SK-N-SH (cell line): ENCODE results near the gene DGKE. TPM values are rescaled to one million over a fixed set of nuclear protein-coding genes. Genes with fewer than 3 reads are reported as not detected.

Experiments
- CTCF ChIA-PET: fragments of 300-600, 350-600 bp; formaldehyde crosslinking; extraction: SDS; loops from one replicate; lab custom pipeline; 2021; lab: Yijun Ruan, JAX
- POLR2A ChIA-PET: fragments of 350-600 bp; sonication (Branson Sonifier 250); formaldehyde crosslinking; extraction: SDS; loops from one replicate; lab custom pipeline; 2020; ENCODE audit warnings: antibody characterized with exemption, inconsistent platforms; lab: Yijun Ruan, JAX
- DNase-seq: peaks from one replicate; pipeline ENCODE4 v3.0.0; 2012
- H2AFZ ChIP-seq: fragments of 200-600 bp; sonication (generic); 2 replicates; pipeline ENCODE4 v1.8.1; 2016; ENCODE audit warnings: antibody characterized with exemption, mild to moderate bottlenecking, low read depth
- H3F3A ChIP-seq: fragments of 200-600 bp; sonication (generic); replicated peaks from 2 replicates; pipeline ENCODE3; 2016; ENCODE audit warnings: antibody characterized with exemption, mild to moderate bottlenecking; ENCODE audit not compliant: insufficient read depth
- H3K27ac ChIP-seq, 2 experiments: fragments of 200-500 bp in 1 of 2; fragments of 200-600 bp in 1 of 2; sonication (Bioruptor generic) in 1 of 2; sonication (generic), shearing (Covaris generic) in 1 of 2; 2 replicates each; pipeline versions ENCODE4 v1.5.1 to v1.6.1; 2014 to 2016; ENCODE audit warnings: low read depth in 2 of 2, inconsistent platforms in 1 of 2, low read length in 1 of 2, mild to moderate bottlenecking in 1 of 2, mixed read lengths in 1 of 2
- H3K27me3 ChIP-seq: fragments of 200-600 bp; sonication (generic), shearing (Covaris generic); 2 replicates; pipeline ENCODE4 v1.6.1; 2016; ENCODE audit warnings: mixed run types; ENCODE audit not compliant: insufficient read depth
- H3K36me3 ChIP-seq, 2 experiments: fragments of 200-500 bp in 1 of 2; fragments of 200-600 bp in 1 of 2; sonication (Bioruptor generic) in 1 of 2; sonication (generic) in 1 of 2; replicated peaks in 1 of 2; 2 replicates each; pipeline versions ENCODE3 to v1.5.1; 2014 to 2016; ENCODE audit warnings: low read length in 1 of 2, mild to moderate bottlenecking in 1 of 2; ENCODE audit not compliant: insufficient read depth in 2 of 2, control insufficient read depth in 1 of 2
- H3K4me1 ChIP-seq, 2 experiments: fragments of 200-500 bp in 1 of 2; fragments of 200-600 bp in 1 of 2; sonication (Bioruptor generic) in 1 of 2; sonication (generic), shearing (Covaris generic) in 1 of 2; 2 replicates each; pipeline versions ENCODE4 v1.5.1 to v1.6.1; 2014 to 2016; ENCODE audit warnings: low read depth in 1 of 2, low read length in 1 of 2, mixed run types in 1 of 2; ENCODE audit not compliant: insufficient read depth in 2 of 2, control insufficient read depth in 1 of 2
- H3K4me2 ChIP-seq: fragments of 200-600 bp; sonication (generic), shearing (Covaris generic); 2 replicates; pipeline ENCODE4 v1.6.1; 2017; ENCODE audit warnings: mixed run types
- H3K4me3 ChIP-seq, 2 experiments: fragments of 200-500 bp in 1 of 2; fragments of 200-600 bp in 1 of 2; sonication (Bioruptor generic) in 1 of 2; sonication (generic), shearing (Covaris generic) in 1 of 2; 2 replicates each; pipeline versions ENCODE4 v1.5.1 to v1.8.1; 2014 to 2016; ENCODE audit warnings: low read depth in 2 of 2, inconsistent platforms in 1 of 2, low read length in 1 of 2, mild to moderate bottlenecking in 1 of 2, mixed read lengths in 1 of 2, moderate library complexity in 1 of 2
- H3K79me2 ChIP-seq: fragments of 200-600 bp; sonication (generic); 2 replicates; pipeline ENCODE4 v1.8.1; 2017; ENCODE audit warnings: mild to moderate bottlenecking; ENCODE audit not compliant: insufficient read depth
- H3K9ac ChIP-seq: fragments of 200-600 bp; sonication (generic); 2 replicates; pipeline ENCODE4 v1.6.1; 2017; ENCODE audit warnings: mixed run types
- H3K9me2 ChIP-seq: fragments of 200-600 bp; sonication (generic); 2 replicates; pipeline ENCODE4 v1.6.1; 2017; ENCODE audit warnings: mixed run types
- H3K9me3 ChIP-seq: fragments of 200-600 bp; sonication (generic); 2 replicates; pipeline ENCODE4 v1.6.1; 2017; ENCODE audit warnings: mixed run types, mild to moderate bottlenecking, moderate library complexity
- H4K20me1 ChIP-seq: fragments of 200-600 bp; sonication (generic); 2 replicates; pipeline ENCODE4 v1.6.1; 2017; ENCODE audit warnings: mild to moderate bottlenecking, mixed run types; ENCODE audit not compliant: insufficient read depth
- CHD2 ChIP-seq: fragments of 150-350 bp; IDR thresholded peaks from 2 replicates; pipeline ENCODE4 v1.6.1; 2018; ENCODE audit warnings: low read length; ENCODE audit not compliant: partially characterized antibody
- EP300 ChIP-seq, 2 experiments: IDR thresholded peaks; 2 replicates each; pipeline versions ENCODE4 v1.4.0 to v1.6.1; 2012; ENCODE audit warnings: borderline replicate concordance in 1 of 2, low read depth in 1 of 2, low read length in 1 of 2
- EZH2phosphoT487 ChIP-seq: fragments of 200-600 bp; sonication (generic); IDR thresholded peaks from 2 replicates; pipeline ENCODE4 v1.6.1; 2017; ENCODE audit warnings: low read depth, mixed run types, mild to moderate bottlenecking, antibody characterized with exemption, moderate library complexity, borderline replicate concordance
- FOSL2 ChIP-seq: IDR thresholded peaks from 2 replicates; pipeline ENCODE4 v1.4.0; 2012; ENCODE audit warnings: low read depth, mild to moderate bottlenecking, moderate library complexity, borderline replicate concordance
- FOXJ3 ChIP-seq: sonication (generic); formaldehyde crosslinking; IDR thresholded peaks from 2 replicates; pipeline ENCODE4 v1.5.1; 2020; ENCODE audit warnings: mild to moderate bottlenecking, missing genetic modification reagents
- GABPA ChIP-seq: IDR thresholded peaks from 2 replicates; pipeline ENCODE4 v1.4.0; 2012; ENCODE audit warnings: low read depth, mild to moderate bottlenecking
- IRF3 ChIP-seq: fragments of 150-350 bp; IDR thresholded peaks from 2 replicates; pipeline ENCODE4 v1.6.1; 2016; ENCODE audit warnings: mild to moderate bottlenecking, low read depth, low read length
- MEF2A ChIP-seq: IDR thresholded peaks from 2 replicates; pipeline ENCODE4 v1.4.0; 2012; ENCODE audit warnings: low read depth, borderline replicate concordance
- MXI1 ChIP-seq: IDR thresholded peaks from 2 replicates; pipeline ENCODE4 v1.6.1; 2012; ENCODE audit warnings: mild to moderate bottlenecking, low read depth, low read length, improper control_type of control experiment
- NFIC ChIP-seq: IDR thresholded peaks from 2 replicates; pipeline ENCODE4 v1.4.0; 2012; ENCODE audit warnings: borderline replicate concordance
- NRF1 ChIP-seq: IDR thresholded peaks from 2 replicates; pipeline ENCODE4 v1.6.1; 2012; ENCODE audit warnings: low read depth, mild to moderate bottlenecking, low read length
- POLR2AphosphoS5 ChIP-seq: IDR thresholded peaks from 2 replicates; pipeline ENCODE4 v1.6.1; 2012; ENCODE audit warnings: low read depth, low read length
- RAD21 ChIP-seq: IDR thresholded peaks from 2 replicates; pipeline ENCODE4 v1.6.1; 2012; ENCODE audit warnings: mild to moderate bottlenecking, low read length
- RCOR1 ChIP-seq: fragments of 150-350 bp; IDR thresholded peaks from 2 replicates; pipeline ENCODE4 v1.6.1; 2017; ENCODE audit warnings: antibody characterized with exemption, low read length
- SIN3A ChIP-seq: IDR thresholded peaks from 2 replicates; pipeline ENCODE4 v1.6.1; 2012; ENCODE audit warnings: low read depth, mild to moderate bottlenecking, low read length, moderate library complexity, borderline replicate concordance
- SMC3 ChIP-seq: IDR thresholded peaks from 2 replicates; pipeline ENCODE4 v1.6.1; 2012; ENCODE audit warnings: low read depth, low read length, improper control_type of control experiment
- TAF1 ChIP-seq: IDR thresholded peaks from 2 replicates; pipeline ENCODE4 v1.6.1; 2012; ENCODE audit warnings: low read depth, mild to moderate bottlenecking, low read length, moderate library complexity, borderline replicate concordance
- TCF12 ChIP-seq: IDR thresholded peaks from 2 replicates; pipeline ENCODE4 v1.4.0; 2012
- TEAD4 ChIP-seq: IDR thresholded peaks from 2 replicates; pipeline ENCODE4 v1.4.0; 2012; ENCODE audit warnings: mild to moderate bottlenecking, borderline replicate concordance; ENCODE audit not compliant: insufficient read depth
- USF1 ChIP-seq: IDR thresholded peaks from 2 replicates; pipeline ENCODE4 v1.4.0; 2012; ENCODE audit warnings: low read depth, borderline replicate concordance
- WGBS: methylation state at CpG from one replicate; pipeline ENCODE4 v1.1.6; 2017; ENCODE audit warnings: low lambda C conversion rate; 5-methylcytosine and 5-hydroxymethylcytosine counted together
- polyA plus RNA-seq, 3 experiments: library from polyadenylated mRNA; depleted of rRNA; stranded (reverse); fragments of >200 nt; gene quantifications; 2 replicates each; pipeline ENCODE4 v1.2.3, GENCODE V29; 2012
- TF ChIP-seq, protein P1 (sequence below): fragments of 200-600 bp; sonication (generic); IDR thresholded peaks from 2 replicates; pipeline ENCODE4 v1.6.1; 2017; ENCODE audit warnings: antibody characterized with exemption, mild to moderate bottlenecking, moderate library complexity

The DGKE gene
- polyA plus RNA-seq, 1 of the 3 experiments (the other 2 are of a cell fraction), result 2.4 TPM

DNA sequence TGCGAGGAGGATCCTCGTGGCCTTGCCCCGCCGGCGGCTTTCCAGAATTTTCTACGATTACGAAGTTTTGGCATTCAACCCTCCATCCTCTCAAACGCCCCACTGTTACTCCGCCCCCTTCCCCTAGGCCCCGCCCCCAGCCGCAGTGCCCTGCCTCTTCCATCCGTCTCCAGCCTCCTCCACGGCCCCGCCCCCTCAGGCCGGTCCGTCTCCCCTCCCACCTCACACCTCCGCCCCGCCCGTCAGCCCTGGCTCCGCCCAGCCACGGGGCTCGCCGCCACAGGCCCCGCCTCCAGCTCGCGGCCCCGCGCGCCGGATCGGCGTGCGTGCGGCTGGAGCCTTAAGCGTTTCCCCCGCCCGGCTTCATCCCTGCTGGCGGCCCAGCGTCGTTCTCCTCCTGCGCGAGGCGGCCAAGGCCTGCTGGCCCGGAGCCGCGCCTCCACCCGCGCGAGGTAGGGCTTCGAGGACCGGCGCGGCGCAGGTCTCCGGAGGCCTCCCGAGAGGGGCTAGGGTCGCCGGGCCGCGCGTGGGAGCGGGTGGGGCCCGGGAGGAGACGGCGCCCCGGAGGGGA lies at the start of gene DGKE, which contains the start of gene C17orf67 (continued):
- TF ChIP-seq FOSL2, result no peak
- no peak for TF ChIP-seq SMC3
- TF ChIP-seq FOXJ3 (CRISPR knock-in tag), result no peak
- peak; percentile 15; the same call in 1 of the 2 replicates for TF ChIP-seq SIN3A
- no peak; the same call in 1 of the 2 replicates for TF ChIP-seq NFIC
- no peak for TF ChIP-seq RAD21
- no peak for TF ChIP-seq GABPA
- no peak for TF ChIP-seq RCOR1
- no peak for TF ChIP-seq MEF2A
- TF ChIP-seq USF1, result peak; percentile 6; the same call in 1 of the 2 replicates
- TF ChIP-seq NRF1, result 0 out of 2 replicates have a peak, but pooled peaks have one; percentile 23
- TF ChIP-seq POLR2AphosphoS5, result peak; percentile 7; the same call in 1 of the 2 replicates

DNA sequence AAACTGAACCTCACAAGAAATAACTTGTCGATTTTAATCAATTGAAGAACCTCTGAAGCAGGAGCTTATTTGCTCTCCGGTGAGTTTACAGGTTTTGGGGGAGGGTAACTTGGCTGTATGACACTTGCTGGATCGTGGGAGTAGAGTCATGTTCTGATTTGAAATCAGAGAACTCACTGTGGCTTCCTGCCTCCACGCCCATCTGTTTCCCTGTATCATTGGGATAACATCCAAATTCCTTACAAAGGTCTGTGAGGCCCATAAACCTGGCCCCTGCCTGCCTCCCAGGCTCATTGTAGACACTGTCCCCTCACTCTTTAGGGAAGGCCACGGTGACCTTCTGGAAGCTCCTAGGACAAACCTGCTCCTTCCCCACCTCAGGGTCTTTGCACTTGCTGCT lies 48.5 kb upstream of the DGKE start:
- H3K27ac ChIP-seq, result no peak overlapping the region
- H3K9me2 ChIP-seq, result no peaks in the 10 kb centered on the region
- H3K9me3 ChIP-seq, result no peaks in the 10 kb centered on the region
- no peaks in the 10 kb centered on the region for H3K79me2 ChIP-seq
- peaks cover 7 to 10% of the 10 kb centered on the region in 2 experiments; a peak in 2 of 4 replicates for H3K4me1 ChIP-seq
- TF ChIP-seq NFIC, result peak; percentile 17; the same call in 1 of the 2 replicates
- peak; percentile 64 for TF ChIP-seq TCF12
- TF ChIP-seq MXI1, result no peak
- ChIA-PET POLR2A (no interaction called here), CTCF (interaction anchor here (2.0 to 2.3 kb wide), 3 partner anchors 34 to 193 kb away, joined by 8 to 9 read pairs (median 9); partner anchors contain the start of gene NOG)
- peaks cover 8% of the 10 kb centered on the region for H3F3A ChIP-seq
- H4K20me1 ChIP-seq, result no peaks in the 10 kb centered on the region
- H3K27me3 ChIP-seq, result no peaks in the 10 kb centered on the region
- no peaks in the 10 kb centered on the region for H3K36me3 ChIP-seq
- 40% methylated on average over 5 of the region's 5 CpGs for WGBS
- DNase-seq, result no peak
- no peak overlapping the region for H3K4me3 ChIP-seq
- no peak overlapping the region for H3K4me2 ChIP-seq
- H2AFZ ChIP-seq, result no peak overlapping the region
- no peak overlapping the region for H3K9ac ChIP-seq

GRCh38 chr17:56785997-56786680 lies 47.8 kb upstream of the DGKE start:
- peaks cover 4 to 7% of the 10 kb centered on the region in 2 experiments; a peak in 2 of 4 replicates for H3K4me1 ChIP-seq
- peak overlapping the region; percentile 49; the same call in 1 of the 2 replicates for H3K4me2 ChIP-seq
- TF ChIP-seq CHD2 (no peak), TEAD4 (no peak), RCOR1 (no peak), SMC3 (no peak), TAF1 (no peak), TCF12 (no peak), IRF3 (no peak), EZH2phosphoT487 (no peak), EP300 (IDR thresholded peaks at IDR 0.05; ENCODE audit: borderline replicate concordance in 1 of 2, low read depth in 1 of 2, low read length in 1 of 2) (no peak)
- TF ChIP-seq, protein P1, sequence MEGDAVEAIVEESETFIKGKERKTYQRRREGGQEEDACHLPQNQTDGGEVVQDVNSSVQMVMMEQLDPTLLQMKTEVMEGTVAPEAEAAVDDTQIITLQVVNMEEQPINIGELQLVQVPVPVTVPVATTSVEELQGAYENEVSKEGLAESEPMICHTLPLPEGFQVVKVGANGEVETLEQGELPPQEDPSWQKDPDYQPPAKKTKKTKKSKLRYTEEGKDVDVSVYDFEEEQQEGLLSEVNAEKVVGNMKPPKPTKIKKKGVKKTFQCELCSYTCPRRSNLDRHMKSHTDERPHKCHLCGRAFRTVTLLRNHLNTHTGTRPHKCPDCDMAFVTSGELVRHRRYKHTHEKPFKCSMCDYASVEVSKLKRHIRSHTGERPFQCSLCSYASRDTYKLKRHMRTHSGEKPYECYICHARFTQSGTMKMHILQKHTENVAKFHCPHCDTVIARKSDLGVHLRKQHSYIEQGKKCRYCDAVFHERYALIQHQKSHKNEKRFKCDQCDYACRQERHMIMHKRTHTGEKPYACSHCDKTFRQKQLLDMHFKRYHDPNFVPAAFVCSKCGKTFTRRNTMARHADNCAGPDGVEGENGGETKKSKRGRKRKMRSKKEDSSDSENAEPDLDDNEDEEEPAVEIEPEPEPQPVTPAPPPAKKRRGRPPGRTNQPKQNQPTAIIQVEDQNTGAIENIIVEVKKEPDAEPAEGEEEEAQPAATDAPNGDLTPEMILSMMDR, result no peak

More at GRCh38 chr17:56785997-56786680, 47.8 kb upstream of the DGKE start:
- no peaks in the 10 kb centered on the region for H4K20me1 ChIP-seq
- no peaks in the 10 kb centered on the region for H3K9me3 ChIP-seq
- H3K27me3 ChIP-seq, result no peaks in the 10 kb centered on the region
- H3K4me3 ChIP-seq, result no peak overlapping the region
- H3K27ac ChIP-seq, result peak overlapping the region in 1 of 2 experiments; percentile 19; a peak in 1 of 4 replicates
- H3K9me2 ChIP-seq, result no peaks in the 10 kb centered on the region
- no peak for DNase-seq
- ChIA-PET POLR2A (no interaction called here), CTCF (interaction anchor here (0.8 to 2.3 kb wide), 4 partner anchors 14 to 193 kb away, joined by 3 to 9 read pairs (median 8); partner anchors contain the start of gene NOG)
- no peak overlapping the region for H3K9ac ChIP-seq
- H3K36me3 ChIP-seq, result no peaks in the 10 kb centered on the region
- H3K79me2 ChIP-seq, result no peaks in the 10 kb centered on the region
- no peak overlapping the region for H2AFZ ChIP-seq
- WGBS, result 54% methylated on average over 8 of the region's 9 CpGs
- H3F3A ChIP-seq, result peaks cover 8% of the 10 kb centered on the region
